Stromal cell of bone marrow (primary cell): ENCODE data around the gene AUTS2.

ENCODE experiments used
- DNase-seq: peaks from one replicate; pipeline ENCODE4 v3.0.0-alpha.2; 2012; ENCODE audit warnings: low read depth

The AUTS2 gene

DNA sequence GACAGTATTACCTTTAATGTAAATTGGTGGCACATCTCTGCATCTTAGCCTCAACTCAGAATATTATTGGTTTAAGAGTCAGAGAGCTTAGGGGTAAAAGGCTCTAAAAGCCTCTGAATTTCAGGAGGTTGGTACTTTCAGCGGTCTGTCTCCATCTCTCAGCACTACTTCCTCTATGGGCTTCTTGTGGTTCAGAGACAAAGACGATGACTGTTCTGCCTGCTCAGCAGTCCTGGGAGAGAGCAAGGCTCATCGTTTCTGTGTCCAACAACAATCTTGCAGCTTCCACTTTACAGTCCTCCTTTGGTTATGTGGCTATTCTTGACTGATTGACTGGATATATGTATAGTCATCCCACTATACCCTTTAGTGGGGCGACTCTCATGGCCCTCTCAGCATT, 394.7 kb downstream of the AUTS2 start:
- no peak for DNase-seq

DNA sequence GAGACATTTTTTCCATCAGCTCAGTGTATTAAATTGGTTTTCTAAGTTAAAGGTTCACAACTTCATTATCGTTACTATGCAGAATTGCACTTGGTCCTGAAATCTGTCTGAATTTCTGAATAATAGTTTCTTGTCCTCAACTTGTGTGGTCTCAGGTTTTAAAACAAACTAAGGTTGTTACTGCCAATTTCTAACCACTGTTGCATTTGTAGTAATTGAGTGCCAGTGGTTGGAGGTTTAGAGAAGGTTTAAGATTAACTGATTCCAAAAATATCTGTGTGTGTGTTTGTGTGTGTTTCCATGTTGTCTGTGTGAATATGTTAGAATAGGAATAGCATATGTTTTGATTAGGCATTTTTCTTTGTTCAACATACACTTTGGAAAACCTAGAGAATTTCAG, 395.9 kb downstream of the AUTS2 start:
- DNase-seq: no peak

DNA sequence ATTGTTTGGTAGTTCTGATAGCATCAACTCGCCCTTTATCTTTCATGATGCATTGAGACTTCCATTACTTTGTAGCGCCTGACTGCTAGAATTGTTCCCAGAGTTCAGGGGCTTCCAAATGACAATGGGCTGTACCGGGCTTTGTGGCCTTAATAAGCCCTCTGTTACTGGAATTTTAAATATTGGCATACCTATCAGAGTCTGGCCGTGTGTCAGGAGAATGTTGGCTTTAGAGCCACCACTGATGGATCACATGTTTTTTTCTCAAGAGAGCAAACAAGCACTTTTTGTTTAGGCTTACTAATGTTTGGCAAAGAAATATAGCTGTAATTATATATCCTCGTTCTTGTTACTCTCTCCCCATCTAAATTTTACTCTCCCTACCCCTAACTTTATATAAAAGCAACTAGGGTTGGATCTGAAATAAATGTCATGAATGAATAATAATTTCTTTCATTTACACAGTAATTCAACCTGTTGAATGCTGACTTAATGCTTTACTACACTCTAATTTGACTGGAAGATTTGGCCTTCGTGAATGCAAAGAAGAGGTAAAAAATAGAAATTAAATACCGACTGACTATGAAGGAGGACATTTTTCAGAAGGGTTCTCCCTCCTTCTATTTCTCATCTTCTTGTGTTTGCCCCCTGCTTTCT, 396.7 kb downstream of the AUTS2 start:
- no peak for DNase-seq

DNA sequence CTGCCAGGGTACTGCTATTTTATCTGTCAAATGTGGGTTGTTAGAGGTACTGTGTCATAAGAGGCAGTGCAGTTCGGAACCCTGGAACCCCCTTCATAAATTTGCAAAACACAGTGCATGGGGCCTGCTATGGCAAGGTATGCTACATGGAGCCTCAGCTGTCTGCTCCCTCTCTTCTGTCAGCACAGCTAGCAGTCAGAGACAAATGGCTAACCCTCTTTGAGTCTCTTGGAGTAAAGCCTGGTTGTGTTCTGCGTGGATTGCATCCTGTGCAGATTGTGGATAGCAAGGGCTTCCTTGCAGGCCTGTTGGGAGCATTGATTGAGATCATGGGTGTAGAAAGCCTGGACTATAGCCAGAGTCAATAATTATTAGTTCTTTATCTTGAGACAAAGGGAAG, 397.8 kb downstream of the AUTS2 start:
- no peak for DNase-seq

DNA sequence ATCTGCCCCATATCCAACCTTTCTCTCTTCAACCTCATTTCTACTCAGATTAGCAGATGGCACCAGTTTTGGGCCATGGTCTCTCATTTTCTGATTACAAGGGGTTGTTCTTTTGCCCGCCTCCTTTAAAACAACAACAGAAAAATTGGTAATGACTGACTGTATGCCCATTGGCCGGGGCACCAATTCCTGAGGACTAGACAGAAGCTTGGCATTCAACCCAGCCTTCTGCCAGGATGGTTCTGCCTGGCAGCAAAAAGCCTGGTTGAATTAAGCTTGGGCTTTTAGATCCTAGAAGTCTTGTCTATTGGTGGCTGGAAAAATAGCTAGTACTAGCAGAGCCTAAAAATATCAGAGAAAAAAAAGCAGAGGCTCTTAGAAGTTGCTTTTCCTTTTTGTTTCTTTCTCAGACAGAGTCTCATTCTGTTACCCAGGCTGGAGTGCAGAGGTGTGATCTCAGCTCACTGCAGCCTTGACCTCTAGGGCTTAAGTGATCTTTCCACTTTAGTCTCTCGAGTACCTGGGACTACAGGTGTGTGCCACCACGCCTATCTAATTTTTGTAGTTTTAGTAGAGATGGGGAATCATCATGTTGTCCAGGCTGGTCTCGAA, 402.6 kb downstream of the AUTS2 start:
- DNase-seq: no peak

DNA sequence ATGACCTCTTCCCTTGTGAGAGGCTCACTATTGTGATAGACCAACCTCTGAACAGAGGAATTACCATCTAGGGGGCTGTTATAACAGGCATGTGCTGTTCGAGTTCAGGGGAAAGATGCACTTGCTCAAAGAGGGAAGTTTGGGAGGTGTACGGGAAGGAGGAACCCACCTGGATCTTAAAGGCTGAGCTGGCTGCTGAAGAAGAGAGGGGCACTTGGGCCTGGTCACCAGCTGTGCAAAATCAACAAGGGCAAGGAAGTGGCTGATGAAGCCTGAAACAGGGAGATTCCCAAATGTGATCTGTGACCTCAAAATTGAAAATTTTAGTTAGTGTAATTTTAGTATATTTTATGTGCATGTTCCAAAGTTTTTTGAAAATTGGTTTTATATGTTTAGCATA, 407.2 kb downstream of the AUTS2 start:
- DNase-seq: no peak

DNA sequence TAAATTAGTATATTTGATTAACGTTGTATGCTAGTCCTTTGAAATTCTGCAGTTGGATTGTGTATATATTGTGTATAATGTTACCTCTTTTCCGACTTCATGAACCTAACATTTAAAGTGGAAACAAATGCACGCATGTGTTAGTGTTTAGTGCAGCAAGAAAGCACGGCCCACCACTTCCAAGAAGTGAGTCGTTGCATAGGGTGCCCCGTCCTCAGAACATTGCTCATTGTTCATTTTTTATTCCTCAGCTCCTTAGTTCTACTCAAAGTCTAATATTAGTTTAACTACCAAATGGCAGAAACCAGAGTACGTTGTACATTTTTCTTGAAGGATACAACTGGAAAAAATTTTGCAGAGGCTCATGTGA, 407.6 kb downstream of the AUTS2 start:
- DNase-seq: no peak

DNA sequence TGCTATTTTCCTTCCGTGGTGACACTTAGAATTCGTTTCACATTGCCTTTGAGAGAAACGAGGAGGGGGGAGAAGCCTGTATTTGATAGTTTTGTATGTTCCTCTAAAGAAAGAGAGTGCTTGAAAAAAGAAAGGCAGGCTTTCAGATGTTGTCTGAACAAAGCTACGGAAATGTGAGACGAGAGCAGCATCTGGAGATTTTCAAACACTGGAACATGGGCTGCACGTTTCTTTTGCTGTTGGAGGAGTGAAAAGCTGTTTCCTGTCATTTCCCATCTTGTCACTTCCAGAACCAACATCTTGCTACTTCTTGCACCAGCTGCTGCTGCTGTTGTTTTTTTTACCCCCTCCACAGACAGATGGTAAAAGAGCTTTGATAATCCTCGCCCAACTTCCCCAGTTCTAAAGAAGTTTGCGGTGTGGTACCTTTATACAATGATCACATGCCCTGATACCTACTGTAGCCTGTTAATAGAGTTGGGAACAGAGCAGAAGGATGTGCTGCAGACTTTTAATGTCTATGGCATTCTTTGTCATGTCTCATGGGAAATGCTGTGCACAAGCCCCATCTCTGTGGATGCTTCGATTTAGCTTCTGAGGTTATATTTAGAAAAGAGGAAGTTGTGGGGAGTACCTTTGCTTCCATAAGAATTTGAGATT, 408.1 kb downstream of the AUTS2 start:
- no peak for DNase-seq

DNA sequence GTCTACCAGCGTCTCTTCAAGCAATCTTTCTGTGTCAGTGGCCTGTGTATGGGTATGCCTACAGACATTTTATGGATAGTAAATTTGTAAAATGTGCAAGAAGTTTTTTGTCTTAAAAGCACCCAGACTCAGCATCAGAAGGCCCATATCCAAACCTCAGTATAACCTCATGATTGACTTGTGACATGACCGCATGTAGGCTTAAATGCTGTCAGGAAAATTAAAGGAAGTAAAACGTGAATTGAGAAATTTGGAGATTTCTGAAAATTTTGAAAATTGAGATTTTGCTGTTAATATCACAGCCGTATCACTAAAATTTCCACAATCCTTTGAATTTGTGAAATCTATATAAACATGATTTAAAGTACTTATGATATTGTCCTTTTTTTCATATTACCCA, 410.2 kb downstream of the AUTS2 start:
- DNase-seq: no peak

DNA sequence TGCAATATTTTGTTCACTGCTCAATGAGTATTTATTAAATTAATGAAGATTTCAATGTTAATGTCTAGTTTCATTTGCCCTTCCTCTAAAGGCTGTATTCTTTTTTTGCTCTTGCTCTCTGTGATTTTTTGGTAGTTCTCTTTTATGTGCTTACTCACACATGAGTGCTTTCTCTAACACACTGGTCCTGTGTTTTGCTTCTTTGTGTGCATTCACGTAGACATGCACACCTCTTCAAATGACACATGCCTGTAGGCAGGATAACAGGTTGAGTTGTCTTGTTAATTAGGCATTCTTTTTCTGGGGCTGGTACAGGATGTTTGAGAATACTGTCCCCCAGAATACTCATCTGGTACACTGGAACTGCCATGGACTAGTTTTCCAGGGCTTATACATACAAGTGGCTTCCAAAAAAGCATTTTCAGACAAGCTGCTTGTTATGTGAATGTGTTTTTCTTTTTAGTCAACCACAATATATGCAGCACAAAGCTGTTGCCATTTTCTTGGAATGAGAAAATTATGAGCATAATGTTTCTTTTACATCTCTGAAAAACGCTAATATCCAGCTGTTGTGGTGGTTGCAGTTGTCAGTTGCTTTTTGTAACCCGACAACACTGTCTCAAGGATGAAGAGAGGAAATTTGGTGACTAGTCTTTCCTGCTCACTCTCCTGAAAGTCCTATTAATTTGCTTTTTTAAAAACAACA, 416.4 kb downstream of the AUTS2 start:
- DNase-seq: no peak

DNA sequence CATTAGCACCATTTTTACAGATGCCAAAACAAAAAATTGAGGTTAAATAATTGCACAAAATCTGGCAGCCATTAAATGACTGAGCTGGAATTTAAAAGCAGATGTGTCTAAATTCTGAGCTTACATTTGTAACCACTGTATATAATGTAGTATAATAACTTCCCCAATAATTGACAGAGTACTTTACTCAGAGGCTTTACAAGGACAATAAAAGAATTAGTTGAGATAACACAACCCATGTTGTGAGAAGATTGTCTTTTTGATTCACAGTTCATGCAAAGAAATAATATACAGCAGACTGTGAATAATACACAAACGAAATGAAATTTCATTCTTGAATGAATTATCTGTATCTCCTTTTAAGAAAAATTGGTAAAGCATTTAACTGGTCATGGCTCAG, 417.1 kb downstream of the AUTS2 start:
- no peak for DNase-seq

DNA sequence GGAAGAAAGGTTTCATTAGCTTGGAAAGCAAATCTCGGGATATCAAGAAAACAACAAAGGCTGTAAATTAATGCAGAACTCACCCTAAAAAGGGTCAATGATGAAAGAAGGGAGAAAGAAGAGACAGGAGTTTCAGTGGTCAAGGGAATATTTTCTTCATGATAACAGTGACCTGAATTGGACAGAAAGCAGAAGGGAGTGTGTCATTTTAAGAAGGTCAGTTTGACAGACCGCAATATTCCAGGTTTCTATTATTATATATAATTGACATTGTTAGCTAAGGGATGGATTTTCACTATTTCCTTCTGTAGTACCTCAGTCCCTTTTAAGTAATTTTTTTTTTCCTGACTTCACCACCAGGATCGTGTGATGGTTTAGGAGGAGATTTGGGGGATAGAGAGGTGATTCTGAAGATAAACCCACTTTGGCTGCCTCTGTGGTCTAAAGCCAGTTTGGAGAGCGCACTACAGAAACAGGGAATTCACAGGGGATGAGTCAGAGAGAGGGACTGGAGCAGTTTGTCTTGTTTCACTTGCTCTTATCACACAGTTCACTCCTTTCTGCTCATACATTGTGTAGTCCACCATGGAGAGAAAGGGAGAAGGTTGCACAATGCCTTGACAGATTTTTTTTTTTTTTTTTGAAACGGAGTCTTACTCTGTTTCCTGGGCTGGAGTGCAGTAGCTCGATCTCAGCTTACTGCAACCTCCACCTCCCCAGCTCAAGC, 417.9 kb downstream of the AUTS2 start:
- DNase-seq: peak; percentile 13

DNA sequence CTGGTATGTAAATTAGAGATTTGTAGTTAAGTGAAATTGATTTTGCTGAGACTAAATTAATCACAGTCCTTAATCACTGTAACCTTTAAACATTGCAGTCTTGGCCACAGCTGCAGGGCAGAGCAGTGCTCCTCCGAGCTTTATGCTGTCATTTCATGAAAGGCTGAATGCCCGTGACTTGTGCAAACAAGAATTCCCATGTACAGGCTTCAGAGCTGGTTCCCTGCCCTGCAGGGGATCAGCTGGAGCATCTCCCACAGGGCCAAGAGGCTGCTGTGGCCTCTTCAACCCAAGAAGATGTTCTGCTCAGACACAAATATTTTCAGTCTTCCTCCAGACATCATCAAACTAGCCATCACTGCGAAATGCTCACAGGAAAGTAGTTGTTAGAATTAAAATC, 419.1 kb downstream of the AUTS2 start:
- DNase-seq: no peak

DNA sequence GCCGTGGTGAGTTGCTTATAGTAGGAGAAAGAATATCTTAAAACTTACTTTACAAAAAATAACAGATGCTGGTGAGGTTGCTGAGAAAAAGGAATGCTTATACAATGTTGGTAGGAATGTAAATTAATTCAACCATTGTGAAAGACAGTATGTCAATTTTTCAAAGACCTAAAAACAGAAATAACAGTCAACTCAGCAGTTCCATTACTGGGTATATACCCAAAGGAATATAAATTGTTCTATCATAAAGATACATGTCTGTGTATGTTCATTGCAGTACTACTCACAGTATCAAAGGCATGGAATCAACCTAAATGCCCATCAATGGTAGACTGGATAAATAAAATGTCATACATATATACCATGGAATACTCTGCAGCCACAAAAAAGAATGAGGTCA, 420.4 kb downstream of the AUTS2 start:
- no peak for DNase-seq

DNA sequence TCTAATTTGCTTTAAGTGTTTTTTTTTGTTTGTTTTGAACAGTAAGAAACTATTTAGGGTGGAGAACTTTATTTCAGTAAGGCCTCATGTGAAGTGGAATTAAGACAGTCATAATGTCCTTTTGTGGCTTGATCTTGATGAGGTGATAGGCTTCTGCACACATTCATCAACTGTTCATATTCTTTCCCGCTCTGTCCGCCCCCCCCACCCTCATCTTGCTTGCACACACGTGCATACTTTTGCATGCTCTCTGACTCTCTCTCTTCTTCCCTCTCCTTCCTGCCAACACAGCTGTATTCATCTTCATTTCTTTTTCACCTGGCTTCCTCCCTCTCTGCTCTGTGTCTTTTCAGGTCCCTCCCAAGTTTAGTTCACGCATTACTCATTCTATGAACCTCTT, 429.6 kb downstream of the AUTS2 start:
- no peak for DNase-seq

DNA sequence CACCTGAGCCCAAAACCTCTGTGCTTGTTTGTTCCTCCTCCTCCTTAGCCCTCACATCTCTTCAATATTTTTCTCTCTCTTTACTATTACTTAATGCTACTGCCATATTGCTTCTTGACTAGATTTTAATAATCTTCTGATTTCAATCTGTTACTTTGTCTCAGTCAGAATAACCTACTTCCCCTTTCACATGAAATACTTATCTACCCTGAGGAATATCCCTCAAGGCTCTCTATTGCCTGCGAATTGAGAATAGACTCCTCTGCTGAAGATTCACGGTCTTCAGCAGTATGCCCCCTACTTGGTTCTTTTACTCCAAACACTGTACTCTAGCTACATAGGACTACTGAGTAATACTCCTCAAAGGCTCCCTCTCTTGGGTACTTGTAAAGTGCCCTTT, 430.3 kb downstream of the AUTS2 start:
- no peak for DNase-seq

DNA sequence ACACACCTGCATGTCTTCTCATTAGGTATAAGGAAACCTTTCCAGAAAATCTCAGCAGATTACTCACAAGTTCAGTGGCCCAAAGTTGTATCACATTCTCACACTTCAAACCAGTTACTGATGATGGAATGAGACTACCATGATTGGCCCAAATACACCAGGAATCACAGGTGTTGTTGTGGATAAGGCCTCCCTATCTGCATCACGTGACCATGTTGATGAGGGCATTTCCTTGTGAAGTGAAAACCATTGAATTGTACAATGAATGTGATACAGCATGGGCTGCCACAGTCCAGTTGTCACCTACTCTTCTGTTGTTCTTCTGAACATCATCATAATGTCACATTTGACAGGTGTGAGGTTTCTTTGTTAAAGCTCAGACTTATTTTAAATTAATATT, 431.7 kb downstream of the AUTS2 start:
- DNase-seq: no peak

DNA sequence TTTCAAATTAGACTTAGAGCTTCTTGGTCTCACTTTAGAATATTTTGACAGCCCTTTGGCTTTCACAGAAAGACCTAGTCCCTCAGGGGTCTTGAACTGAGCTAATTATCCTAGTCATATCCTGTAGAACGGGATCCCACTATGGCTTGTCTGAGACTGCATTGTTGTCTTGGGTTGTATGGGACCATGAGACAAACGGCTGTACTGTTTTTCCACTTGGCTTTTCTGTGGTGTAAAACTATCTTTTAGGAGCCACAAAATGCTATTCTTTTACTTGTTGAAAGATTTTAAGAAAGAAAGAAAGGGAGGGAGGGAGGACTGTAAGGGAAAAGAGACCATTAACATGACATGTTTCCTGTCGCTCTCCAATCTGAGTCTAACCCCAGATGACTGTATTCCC, 432.5 kb downstream of the AUTS2 start:
- DNase-seq: no peak

DNA sequence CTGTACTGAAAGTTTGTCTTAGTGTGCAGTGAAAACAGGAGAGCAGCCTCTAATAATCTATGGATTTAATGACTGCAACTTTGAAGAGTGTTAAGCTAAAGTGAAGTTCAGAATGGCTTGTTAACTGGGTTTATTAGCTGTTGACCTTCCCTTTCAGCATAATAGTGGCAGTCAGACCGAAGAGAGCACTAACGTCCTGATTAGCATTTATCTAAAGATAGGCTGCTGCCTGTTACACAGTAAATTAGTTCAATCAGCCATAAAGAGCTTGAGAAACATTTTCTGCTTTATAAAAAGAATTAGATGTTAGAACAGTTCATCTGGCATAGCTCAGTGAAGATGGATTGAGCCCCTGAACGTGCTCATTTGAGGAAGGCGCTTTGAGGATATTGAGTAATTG, 433.0 kb downstream of the AUTS2 start:
- no peak for DNase-seq

DNA sequence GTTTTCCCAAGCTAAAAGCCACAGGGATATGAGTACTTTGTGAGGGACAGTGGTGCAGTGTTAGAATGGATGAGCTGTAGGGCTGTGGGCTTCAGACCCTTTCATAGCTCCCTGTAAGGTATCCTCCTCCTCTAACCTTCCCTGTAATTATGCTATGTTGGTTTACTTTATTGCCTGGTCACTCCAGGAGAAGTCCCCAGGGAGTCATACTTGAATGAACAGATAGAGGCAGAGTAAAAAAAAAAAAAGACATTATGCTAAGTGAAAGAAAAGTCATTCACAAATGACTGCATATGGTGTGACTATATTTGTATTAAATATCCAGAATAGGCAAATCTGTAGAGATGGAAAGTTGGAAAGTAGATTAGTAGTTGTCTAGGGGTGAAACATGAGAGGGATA, 434.4 kb downstream of the AUTS2 start:
- no peak for DNase-seq

DNA sequence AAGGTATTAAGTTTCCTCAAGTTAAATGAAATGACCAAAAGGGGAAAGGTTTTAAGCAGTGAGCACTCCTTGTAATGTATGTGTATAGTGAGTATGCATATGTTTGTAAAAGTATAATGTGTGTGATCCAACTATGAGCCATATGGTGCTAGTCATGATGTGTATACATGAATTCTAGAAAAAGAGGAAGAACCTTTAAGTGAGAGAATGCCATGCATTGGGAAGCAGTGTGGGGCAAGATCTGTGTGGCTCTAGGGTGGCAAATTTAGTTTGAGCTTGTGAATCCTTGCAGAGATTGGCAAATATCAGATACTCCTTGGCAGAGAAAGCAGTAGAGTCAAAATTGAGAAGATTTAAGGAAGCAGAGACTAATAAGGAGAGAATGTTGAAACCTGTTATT, 435.0 kb downstream of the AUTS2 start:
- DNase-seq: no peak

DNA sequence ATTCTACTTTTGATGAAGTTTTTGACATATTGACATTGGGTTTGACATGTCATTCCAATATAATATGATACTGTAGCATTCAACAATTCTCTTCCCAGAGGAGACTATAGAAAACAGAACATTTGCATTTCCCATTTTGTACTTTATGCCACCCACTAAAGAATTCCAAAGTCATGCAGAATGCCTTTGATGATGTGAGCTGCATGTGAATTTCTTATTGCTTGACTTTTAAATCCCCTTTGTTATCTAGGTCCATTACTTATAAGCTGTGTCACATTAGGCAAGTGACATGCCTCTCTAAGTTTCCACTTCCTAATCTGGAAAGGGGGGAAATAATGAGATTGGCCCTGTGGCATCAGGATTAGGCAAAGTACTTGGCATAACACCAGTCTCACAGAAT, 436.7 kb downstream of the AUTS2 start:
- no peak for DNase-seq

DNA sequence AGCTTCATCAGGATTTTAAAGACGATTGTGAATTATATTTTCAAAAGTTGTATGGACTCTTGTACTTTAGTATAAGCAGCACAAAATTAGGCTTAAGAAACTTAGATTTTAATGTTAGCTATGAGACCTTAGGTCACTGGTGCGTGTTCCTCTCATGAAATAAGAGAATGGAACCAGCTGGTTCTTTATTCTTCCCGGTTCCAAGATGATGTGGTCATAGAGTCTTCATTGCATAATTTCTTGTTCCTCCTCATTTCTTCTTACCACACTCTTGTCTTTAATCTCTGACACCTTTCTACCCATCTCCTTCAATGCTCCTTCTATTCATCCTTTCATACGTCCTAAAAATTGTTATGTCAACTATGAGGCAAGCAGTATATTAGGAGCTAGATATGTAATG, 437.2 kb downstream of the AUTS2 start:
- DNase-seq: no peak
